C1 segment of cervical spinal cord (tissue), 14 donors: ENCODE data around the gene RNF113B.
A peak's percentile ranks its signal among the peaks of the same experiment; 100 is the strongest.

Experiments
- DNase-seq, 14 donors: peaks; one replicate each; lab custom pipeline; 2025; lab: John Stamatoyannopoulos, UW

The RNF113B gene

DNA sequence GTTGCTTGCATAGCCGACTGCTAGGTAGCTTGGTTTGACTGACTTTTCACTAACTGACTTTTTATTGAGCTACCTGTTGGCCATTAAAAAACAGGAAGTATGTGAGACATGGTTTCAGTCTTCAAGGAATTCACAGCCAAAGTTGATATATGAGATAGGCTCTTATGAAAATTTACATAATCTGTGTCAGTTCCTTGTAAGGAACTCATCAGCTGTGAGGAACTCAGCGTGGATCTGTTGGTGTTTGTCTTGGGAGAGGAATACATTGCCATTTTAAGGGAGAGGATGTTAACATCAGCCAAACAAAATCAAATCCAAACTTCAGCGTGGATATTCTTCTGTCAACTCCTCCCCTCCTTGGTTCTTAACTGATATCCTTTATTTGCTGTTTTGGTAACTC, 2.0 kb downstream of the RNF113B start:
- DNase-seq, result no peak

DNA sequence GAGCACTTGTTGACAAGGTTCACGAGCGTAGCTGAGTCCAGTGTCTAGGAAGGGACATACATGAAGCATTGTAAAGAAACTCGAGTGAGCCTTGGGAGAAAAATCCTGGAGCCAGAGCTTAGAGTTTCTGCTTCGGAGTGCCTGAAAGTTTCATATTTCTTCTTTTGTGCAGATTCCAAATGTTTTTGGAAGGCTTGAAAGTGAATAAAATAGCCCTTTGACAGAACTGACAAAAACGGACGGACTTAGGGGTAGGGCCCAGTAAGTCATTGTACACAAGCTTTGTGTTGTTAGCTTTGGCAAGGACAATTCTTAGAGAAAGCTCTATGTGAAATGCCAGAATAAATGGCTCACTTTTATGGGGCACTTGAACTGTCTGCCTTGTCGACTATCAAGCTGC, 2.8 kb downstream of the RNF113B start:
- no peak for DNase-seq

DNA sequence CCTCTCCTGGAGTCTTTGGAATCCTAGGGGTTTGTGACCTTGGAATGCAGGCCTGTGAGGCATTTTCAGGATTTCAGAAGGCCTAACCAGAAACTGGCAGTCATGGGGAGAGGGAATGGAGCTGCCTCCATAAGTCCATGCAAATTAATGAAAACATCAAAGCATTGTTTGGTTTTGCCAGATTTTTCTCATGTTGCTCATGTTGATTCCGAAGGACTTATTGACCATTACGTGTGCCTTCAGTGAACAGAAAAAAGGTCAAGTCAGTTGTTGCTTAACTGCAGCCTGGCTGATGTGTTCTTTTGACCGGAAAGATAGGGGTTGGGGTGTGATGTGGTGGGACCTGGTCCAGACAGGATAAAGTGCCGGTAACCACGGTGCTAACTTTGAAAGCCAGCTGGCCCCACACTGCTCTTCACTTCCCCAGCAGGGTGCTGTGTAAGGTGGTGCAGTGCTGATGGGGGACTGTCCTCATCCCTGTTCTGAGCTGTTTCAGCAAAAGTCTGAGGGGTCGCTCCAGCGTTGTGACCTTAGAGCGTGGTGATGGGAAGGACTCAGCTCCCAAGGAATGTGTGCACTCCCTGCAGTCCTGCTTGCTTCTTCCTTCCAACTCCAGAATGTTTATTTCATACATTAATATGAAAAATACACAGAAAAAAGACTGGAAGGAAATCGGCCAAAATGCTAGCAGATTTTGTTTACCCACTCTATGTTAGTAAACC, 3.5 kb downstream of the RNF113B start:
- DNase-seq, result peak in 3 of 14 donors; percentile 7 to 41 (median 9)

DNA sequence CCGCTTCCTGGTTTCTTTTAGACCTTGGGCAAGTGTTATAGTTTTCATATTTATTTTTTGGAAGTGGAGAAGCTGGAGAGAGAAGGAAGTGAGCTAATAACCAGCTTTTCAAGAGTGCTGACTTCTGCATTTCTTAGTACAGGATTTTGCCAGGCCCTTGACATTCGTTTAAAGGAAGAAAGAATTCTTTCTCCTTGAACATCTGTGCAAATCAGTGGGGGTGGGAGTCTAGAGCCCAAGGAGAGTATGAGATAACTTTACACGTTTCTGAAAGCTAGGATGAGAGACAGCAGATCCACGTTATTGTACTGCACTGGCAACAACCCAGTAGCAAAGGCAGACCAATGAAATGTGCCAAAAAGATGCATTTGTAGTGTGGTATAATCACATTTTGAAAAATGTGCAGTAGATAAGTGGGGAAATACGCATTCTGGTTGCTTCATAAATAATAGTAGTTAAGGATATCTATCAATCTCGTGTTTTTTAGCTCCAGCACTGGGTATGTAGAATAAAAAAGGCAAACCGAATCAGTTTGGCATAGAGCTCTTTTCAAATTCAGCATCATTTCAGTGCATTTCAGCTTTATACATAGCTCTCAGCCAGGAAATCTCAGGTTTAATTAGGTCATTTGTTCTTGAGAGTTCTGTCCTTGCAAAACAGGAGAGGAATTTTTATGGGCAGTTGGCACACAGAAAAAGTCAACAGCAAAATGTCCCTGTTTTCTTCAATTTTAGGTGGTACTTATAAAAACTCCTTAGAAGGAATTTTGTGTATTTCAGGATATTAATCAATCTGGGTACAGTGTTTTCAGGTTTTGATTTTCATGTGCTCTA, 4.3 kb downstream of the RNF113B start:
- DNase-seq, result peak in 1 of 14 donors; percentile 54

DNA sequence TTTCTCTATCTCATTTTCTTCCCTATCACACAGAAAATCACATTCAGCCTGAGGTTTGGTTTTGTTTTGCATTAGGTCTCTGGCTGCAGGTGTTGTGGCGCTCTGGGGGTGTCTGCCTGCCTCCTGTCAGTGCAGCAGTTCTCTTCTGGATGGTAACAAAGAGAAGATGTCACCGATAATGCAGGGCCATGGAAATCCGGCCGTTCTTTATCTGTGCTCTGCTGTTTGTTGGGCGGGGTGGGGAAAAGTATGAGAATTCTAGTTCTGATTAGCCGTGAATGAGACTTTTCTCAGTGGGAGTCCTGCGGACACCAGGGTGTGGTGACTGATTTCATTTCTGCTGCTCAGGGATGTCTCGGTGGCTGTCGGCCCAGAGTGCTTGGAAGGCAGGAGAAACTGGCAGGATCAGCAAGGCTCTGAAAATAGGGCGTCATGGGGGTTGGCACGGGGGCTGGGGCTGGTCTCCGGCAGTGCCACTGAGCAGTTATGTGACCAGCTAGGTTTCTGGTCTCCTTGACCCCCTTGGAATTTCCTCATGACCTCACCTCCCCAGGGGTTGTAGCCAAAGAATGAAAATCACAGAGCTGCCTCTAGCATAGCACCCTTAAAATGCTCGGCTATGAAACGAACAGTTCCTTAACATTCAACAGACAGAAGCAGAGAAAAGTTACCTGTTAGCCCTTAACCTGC, 5.0 kb downstream of the RNF113B start:
- peak in 10 of 14 donors; percentile 5 to 62 (median 38) for DNase-seq

DNA sequence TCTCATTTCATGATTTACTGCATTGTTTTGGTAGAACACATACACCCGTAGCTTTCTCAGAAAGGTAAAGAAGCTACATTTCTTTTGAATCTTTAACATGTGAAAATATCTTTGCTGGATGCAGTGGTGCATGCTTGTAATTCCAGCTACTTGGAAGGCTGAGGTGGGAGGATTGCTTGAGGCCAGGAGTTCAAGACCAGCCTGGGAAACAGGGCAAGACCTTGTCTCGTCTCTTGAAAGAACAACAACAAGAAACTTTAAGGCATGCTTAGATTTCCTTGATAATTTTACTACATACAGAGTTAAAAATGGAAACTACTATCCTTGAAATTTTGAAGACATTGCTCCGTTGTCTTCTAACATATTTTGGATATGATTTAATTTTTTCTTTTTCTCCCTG, 7.7 kb downstream of the RNF113B start:
- no peak for DNase-seq

DNA sequence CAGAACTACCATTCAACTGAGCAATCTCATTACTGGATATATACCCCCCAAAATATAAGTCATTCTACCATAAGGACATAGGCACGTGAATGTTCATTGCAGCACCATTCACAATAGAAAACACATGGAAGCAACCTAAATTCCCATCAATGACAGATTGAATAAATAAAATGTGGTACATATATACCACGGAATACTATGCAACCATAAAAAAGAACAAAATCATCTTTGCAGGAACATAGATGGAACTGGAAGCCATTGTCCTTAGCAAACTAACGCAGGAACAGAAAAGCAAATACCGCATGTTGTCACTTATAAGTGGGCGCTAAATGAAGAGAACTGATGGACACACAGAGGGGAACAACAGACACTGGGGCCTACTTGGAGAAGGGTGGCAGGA, 14.1 kb downstream of the RNF113B start:
- DNase-seq, result no peak

DNA sequence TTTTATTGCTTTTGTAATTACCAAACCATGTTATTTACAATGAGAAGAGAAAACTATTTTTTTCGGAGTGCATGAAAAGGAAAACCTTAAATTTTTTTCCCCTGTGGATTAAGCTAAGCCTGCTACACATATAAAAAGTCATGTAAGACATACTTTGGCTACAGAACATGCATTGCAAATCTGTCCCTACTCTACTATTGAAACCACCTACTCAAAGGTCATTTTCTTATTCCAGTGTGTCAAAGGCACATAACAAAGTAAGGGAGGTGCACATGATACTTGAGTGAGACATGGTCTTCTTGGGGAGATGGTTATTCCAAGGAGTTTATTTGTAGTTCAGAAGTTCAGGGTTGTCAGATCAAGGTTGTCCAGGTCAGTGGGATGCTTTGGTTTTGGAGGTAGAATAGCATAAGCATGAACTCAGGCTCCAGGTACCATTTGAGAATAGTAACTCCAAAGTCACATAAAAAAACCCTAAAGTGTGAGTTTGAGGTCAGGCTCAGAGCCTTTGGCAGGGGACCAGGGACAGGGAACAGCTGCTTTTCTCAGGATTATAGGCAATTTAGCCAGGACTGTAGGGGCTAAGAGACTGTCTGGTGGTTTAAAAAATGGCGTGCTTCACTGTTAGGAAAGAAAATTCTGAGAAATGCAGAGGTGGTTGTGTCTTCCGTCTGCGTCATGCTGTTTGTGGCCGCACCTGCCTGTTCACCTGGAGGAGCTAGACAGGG, 18.7 kb downstream of the RNF113B start:
- DNase-seq, result no peak

DNA sequence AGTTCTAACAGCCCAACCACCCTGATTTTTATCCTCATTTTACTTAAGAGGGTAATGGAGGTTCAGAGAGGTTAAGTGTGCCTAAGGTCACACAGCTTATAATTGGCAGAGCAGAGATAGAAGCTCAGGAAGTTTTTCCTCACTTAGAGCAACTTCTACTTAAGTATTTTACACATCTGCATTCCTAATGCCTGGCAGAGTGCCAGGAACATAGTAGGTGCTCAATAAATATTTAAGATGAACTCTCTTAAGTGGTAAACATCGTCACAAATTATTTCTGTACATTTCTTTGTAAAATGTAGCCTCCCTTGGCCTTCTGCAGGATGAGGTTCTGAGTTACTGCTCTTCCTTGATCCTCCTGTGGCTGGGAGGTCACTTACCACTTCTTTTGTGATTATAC, 19.5 kb downstream of the RNF113B start:
- no peak for DNase-seq

DNA sequence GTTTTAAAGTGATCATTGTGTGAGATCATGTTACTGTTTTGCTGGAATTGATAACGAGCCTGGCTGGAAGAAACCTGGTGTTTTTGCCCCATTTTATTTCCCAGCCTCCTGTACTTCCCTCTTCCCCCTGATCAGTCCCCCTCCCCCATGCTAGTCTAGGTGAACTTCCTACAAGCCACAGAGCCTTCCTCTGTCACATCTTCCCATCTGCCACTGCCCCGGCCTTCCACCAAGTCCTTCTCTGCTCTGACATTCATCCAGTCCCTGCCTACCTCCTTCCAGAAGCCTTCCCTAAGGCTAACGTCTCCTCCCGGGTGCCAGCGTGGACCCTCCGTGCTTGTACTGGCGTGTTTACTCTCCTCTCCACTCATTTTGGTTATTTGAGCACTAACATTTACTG, 19.9 kb downstream of the RNF113B start:
- no peak for DNase-seq

DNA sequence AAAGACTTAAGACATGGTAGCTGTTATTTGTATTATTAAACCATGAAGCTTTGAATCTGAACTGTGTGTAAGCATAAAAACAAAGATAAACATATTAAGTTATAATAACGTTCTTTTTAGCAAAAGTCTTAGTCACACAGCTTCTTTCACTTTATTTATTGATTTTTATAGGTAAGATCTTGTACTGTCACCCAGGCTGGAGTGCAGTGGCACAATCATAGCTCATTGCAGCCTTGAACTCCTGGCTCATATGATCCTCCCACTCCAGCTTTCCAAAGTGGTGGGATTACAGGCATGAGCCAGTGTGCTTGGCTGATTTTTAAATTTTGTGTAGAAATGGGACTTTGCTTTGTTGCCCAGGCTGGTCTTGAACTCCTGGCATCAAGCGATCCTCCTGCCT, 20.8 kb downstream of the RNF113B start:
- DNase-seq, result no peak

DNA sequence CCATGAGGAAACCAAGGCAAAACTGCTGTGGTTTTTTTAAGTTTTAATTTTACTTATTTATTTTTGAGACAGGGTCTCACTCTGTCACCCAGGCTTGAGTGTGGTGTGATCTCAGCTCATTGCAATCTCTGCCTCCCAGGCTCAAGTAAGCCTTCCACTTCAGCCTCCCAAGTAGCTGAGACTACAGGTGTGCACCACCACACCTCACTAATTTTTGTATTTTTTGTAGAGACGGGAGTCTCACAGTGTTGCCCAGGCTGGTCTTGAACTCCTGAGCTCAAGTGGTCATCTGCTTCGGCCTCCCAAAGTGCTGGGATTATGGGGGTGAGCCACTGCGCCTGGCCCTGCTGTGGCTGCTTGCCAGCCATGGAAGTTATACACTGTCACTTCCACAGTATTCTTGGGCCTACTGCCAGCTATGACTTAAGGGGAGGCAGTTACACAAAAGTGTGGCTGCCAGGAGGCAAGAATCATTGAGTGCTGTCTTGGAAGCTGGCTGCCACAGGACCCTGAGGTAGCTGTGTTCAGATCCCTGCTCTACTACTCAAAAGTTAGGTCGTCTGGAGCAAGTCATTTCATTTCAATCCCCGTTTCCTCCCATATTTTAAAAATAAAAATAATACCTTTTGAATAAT, 21.5 kb downstream of the RNF113B start:
- DNase-seq, result no peak

DNA sequence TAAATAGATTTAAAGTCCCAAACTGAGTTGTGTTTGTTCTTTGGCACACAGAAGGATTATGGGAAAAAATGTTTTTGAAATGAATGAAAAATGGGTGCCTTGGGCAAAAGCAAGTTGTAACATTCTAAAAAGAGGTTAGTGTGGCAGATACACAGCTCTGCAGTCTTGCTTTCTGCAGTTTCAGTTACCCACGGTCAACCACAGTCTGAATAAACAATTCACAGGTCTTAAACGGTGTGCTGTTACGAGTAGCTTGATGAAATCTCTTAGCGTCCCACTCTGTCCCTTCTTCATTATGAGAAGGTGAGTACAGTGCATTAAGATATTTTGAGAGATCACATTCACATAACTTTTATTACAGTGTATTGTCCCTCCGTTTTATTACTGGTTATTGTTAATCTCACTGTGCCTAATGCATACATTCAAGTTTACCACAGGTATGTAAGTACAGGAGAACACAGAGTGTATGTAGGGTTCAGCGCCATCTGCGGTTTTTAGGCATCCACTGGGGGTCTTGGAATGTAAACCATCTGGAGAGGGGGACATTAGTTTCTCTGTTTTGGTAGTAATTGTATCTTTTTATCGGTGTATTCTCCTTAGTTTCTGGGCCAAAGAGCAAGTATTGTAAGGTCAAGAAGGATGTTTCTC, 26.1 kb downstream of the RNF113B start:
- DNase-seq, result no peak

DNA sequence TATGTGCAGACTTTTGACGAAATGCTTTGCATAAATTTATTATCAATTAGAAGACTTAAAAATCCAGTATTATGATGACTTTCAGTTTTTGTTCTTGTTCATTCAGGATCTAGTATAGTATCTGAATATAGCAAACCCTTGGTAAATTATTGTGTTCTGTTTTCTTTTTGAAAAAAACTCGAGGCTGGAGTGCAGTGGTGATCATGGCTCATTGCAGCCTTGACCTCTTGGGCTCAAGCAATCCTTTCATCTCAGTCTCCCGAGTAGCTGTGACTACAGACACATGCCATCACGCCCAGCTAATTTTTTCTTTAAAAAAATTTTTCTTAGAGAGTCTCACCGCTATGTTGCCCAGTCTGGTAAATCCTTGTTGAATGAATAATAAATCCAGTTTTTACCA, 29.5 kb downstream of the RNF113B start:
- no peak for DNase-seq

DNA sequence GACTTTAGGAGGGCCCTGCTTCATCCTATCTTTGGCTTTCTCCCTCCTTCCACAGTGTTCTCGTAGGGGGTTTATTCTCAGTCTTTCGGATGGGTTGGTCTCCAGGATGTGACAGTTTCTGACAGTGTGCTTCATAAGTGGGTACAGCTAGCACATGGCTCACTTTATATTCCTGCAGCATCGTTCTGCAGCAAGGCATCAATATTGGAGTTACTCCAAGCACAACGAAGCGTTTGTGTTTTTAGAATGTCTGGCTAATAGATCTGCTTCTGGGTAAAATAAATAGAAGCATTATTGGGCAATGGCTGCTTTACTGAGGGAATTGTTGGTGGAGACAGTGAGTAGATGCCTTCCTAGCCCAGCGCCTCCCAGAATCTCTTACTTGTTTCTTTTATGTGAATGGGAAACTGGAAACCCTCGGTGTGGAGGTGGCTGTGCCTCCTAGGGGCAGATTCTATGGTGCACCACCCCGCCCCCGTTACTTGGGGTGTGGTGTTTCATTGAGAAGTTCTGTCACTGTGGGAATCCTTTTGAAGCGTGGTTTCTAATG, 32.2 kb downstream of the RNF113B start:
- peak in 5 of 14 donors; percentile 1 to 31 (median 20) for DNase-seq

DNA sequence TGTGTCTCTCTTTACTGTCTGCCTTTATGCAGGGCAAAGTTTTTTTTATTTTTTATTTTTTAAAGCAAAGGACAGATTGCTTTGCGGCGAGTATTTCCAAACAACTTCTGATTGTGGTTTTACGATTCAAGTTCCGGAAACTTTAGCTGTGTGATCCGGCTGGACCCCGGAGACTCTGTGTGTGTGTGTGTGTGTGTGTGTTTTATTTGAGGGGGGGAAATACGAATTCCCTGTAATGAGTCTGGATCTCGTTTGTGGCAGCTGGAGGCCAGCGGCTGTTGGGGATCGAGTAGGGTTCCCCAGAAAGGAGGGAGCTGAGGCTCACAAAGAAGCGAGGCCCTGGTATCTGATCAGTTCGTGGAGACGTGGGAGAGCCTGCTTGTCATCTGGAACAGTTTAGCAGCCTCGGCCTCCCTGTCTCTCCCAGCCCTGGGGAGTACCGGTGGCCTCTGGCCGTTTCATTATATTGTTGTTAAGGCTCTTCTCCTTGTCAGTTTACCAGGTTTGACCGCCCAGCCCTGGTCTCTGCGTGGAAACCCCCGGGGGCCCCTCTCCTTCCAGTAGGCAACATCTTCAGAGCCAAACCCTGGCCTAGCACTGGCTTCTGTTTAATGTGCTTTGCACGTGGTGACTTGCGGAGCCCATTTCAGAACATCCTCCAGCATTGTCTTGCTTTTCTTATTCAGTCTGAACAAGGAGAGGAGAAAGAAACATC, 32.9 kb downstream of the RNF113B start:
- DNase-seq, result peak in 5 of 14 donors; percentile 15 to 31 (median 24)

DNA sequence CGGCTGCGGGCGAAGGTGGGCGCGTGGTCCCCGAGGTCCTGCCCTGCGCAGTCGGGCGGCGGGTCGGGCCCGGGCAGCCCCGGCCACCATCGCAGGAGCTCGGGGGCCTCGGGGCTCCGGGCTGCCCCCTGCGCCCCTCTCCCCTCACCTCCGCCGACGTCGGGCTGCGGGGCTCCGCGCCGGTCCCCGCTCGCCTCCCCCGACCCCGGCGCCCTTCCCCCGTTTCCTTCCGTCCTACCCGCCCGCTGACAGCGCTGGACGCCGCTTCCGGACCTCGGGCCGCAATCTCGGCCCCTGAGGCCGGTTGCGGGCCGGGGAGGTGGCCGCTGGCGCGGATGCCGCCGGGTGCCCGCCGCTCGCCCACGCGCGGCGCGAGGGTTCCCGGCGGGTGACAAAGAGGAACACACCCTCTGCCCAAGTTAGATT, 33.5 kb downstream of the RNF113B start:
- peak in 3 of 14 donors; percentile 8 to 36 (median 29) for DNase-seq

DNA sequence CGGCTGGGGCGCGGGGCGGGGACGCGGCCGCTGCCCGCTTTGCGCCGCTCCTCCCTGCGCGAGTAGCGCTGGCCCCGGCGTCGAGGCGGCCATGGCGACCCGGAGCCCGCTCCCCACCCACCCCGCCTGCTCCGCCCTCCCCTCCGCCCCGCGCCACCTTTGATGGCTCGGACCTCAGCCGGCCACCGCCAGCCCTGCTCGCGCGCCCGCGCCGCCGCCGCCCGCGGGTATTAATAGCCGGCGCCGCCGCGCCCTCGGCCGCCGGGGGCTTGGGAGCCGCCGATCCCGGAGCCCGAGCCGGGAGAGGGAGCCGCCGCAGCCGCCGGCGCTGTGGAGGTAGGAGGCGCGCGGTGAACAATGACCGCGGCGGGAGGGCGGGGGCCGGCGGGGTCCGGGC, 33.9 kb downstream of the RNF113B start:
- peak in 3 of 14 donors; percentile 11 to 51 (median 47) for DNase-seq

DNA sequence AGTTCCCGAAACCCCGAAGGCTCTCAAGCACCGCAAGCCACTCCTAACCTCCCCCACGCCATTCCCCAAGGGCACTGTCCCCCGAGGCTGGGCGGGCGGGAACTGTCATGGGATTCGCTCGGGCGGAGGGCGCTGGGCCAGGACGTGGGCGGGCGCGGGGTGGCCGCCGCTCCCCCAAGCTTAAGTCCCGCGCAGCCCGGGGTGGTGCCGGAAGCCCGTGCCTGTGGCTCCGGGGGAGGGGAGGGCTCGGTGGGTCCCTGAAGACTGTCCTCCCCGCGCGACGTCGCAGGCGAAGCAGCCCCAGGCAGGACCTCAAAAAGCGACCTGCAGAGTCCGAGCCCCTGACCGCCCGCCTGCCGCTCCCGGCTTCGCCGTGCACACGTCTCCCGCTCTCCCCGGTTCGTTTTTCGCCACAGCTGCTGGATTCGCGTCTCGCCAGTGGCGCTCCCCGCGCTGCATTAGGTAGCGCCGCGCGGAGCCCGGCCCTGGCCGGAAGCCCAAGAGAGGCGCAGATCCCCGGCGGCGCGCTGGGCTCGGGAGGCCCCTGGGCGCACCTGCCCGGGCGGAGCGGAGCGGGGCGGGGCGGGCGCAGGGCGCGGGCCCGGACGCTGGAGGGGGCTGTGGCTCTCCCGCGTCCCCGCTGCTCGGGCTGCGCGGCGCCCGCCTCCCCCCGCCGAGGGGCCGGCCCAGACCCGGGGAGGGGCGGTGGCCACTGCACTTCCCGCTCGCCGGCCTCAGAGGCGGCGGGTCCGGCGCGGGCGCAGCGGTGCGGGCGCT, 34.5 kb downstream of the RNF113B start, which contains the start of gene FARP1:
TSS of gene FARP1 (plus strand) at position 715 of the 777 bp plus-strand sequence. CDS start 70,149 bp downstream, outside the sequence.
- DNase-seq, result peak in 10 of 14 donors; percentile 11 to 72 (median 42)
